K562 (cell line): ENCODE measurements around the gene ANKRD23. TPM values are rescaled to one million over a fixed set of nuclear protein-coding genes. Genes with fewer than 3 reads are reported as not detected.

Source experiments
- ATAC-seq: fragments of 200-7000 bp; cut with Tn5 transposase; 3 replicates; pipeline ENCODE4 v1.9.1; 2020; ENCODE audit warnings: moderate library complexity
- BruUV-seq: library from RNA; stranded (reverse); fragments of 400-500 nt; replicated peaks from 2 replicates; lab custom pipeline; 2021; lab: Mats Ljungman, UMichigan
- CTCF ChIA-PET: fragments of 300-600 bp; formaldehyde crosslinking; extraction: SDS; loops from one replicate; lab custom pipeline; 2021; ENCODE audit warnings: low intra/inter-chr PET ratio; lab: Yijun Ruan, JAX
- POLR2A ChIA-PET: fragments of 300-600, 350-650 bp; sonication (Branson Sonifier 250); formaldehyde crosslinking; extraction: SDS; loops from one replicate; lab custom pipeline; 2021; ENCODE audit warnings: antibody characterized with exemption, inconsistent platforms; lab: Yijun Ruan, JAX
- DNase-seq, 4 experiments: peaks; one replicate each; pipeline versions ENCODE4 v3.0.0 to v3.0.0-alpha.2; 2011 to 2018; ENCODE audit warnings: low spot score in 3 of 4, mixed read lengths in 3 of 4; ENCODE audit errors: extremely low read depth in 1 of 4
- FAIRE-seq: peaks from 2 replicates; lab custom pipeline; 2011; peaks lifted over from hg19 to GRCh38; lab: Jason Lieb, UNC
- H2AFZ ChIP-seq: 2 replicates; pipeline ENCODE4 v1.6.0; 2011; ENCODE audit warnings: low read depth, low read length, control low read depth, inconsistent platforms
- H3K27ac ChIP-seq: fragments of 200-600 bp; 3 replicates; pipeline ENCODE4 v1.8.0; 2011; ENCODE audit warnings: low read depth, mild to moderate bottlenecking, control low read depth, inconsistent platforms, low read length, moderate library complexity, mixed read lengths; ENCODE audit errors: extremely low read depth
- H3K27me3 ChIP-seq, 2 experiments: fragments of 300-600 bp in 1 of 2; 2 replicates in 1 of 2; 3 replicates in 1 of 2; pipeline versions ENCODE4 v1.6.0 to v1.8.0; 2011; ENCODE audit warnings: inconsistent platforms in 2 of 2, low read length in 2 of 2, mild to moderate bottlenecking in 1 of 2, mixed read lengths in 1 of 2, moderate library complexity in 1 of 2; ENCODE audit not compliant: control insufficient read depth in 2 of 2, insufficient read depth in 2 of 2
- H3K36me3 ChIP-seq: fragments of 300-600 bp; 3 replicates; pipeline ENCODE4 v1.8.0; 2011; ENCODE audit warnings: mild to moderate bottlenecking, low read length, inconsistent platforms; ENCODE audit not compliant: control insufficient read depth, insufficient read depth
- H3K4me1 ChIP-seq, 2 experiments: fragments of 200-600 bp in 1 of 2; replicated peaks in 1 of 2; 2 replicates in 1 of 2; 3 replicates in 1 of 2; pipeline versions ENCODE4 v1.5.1 to v1.8.0; 2011; ENCODE audit warnings: inconsistent platforms in 2 of 2, low read length in 2 of 2, mild to moderate bottlenecking in 1 of 2, mixed read lengths in 1 of 2, moderate library complexity in 1 of 2; ENCODE audit not compliant: control insufficient read depth in 2 of 2, insufficient read depth in 2 of 2
- H3K4me2 ChIP-seq: 2 replicates; pipeline ENCODE4 v1.6.1; 2011; ENCODE audit warnings: low read length, control low read depth, inconsistent platforms, mixed read lengths; ENCODE audit not compliant: insufficient read depth
- H3K4me3 ChIP-seq: fragments of 200-600 bp; sonication (generic), shearing (Covaris generic); 2 replicates; pipeline ENCODE4 v1.5.1; 2016; ENCODE audit warnings: control low read depth, inconsistent platforms
- H3K79me2 ChIP-seq: fragments of 200-600 bp; 3 replicates; pipeline ENCODE4 v1.8.0; 2011; ENCODE audit warnings: low read length, inconsistent platforms; ENCODE audit not compliant: control insufficient read depth, insufficient read depth
- H3K9ac ChIP-seq, 2 experiments: 2 replicates each; pipeline versions ENCODE4 v1.6.0 to v1.6.1; 2011; ENCODE audit warnings: low read depth in 2 of 2, low read length in 2 of 2, control low read depth in 1 of 2, inconsistent platforms in 1 of 2, mild to moderate bottlenecking in 1 of 2, mixed read lengths in 1 of 2; ENCODE audit not compliant: insufficient read depth in 1 of 2
- H3K9me1 ChIP-seq: one replicate; pipeline ENCODE4 v1.6.0; 2011; ENCODE audit warnings: inconsistent platforms, mild to moderate bottlenecking, low read length, moderate library complexity; ENCODE audit not compliant: control insufficient read depth, insufficient read depth
- H3K9me3 ChIP-seq: replicated peaks from 2 replicates; pipeline ENCODE4 v1.5.1; 2011; ENCODE audit warnings: low read depth, low read length, inconsistent platforms; ENCODE audit not compliant: control insufficient read depth, insufficient read depth
- H4K20me1 ChIP-seq: replicated peaks from 2 replicates; pipeline ENCODE4 v1.6.1; 2011; ENCODE audit warnings: low read length, inconsistent platforms, mixed read lengths; ENCODE audit not compliant: control insufficient read depth, insufficient read depth
- MAZ ChIP-seq, 2 experiments: fragments of 450-650 bp in 1 of 2; sonication (generic) in 1 of 2; formaldehyde crosslinking; IDR thresholded peaks in 1 of 2; conservative IDR thresholded peaks in 1 of 2; 2 replicates each; pipeline versions ENCODE4 v1.4.0 to v1.5.0; 2020; ENCODE audit warnings: mild to moderate bottlenecking in 1 of 2, missing genetic modification reagents in 1 of 2
- MEF2A ChIP-seq: IDR thresholded peaks from 2 replicates; pipeline ENCODE4 v1.6.1; 2011; ENCODE audit warnings: low read depth, mild to moderate bottlenecking, low read length, moderate library complexity; ENCODE audit not compliant: control insufficient read depth
- NONO ChIP-seq, 2 experiments: fragments of 200-400 bp in 1 of 2; fragments of 450-650 bp in 1 of 2; formaldehyde crosslinking in 1 of 2; IDR thresholded peaks; 2 replicates each; pipeline ENCODE4 v1.6.1; 2017; ENCODE audit warnings: low read depth in 2 of 2, mild to moderate bottlenecking in 2 of 2, moderate library complexity in 2 of 2, low read length in 1 of 2
- PCBP2 ChIP-seq: fragments of 200-400 bp; formaldehyde crosslinking; IDR thresholded peaks from 2 replicates; pipeline ENCODE4 v1.6.1; 2018; ENCODE audit warnings: low read length, low read depth, mild to moderate bottlenecking, moderate library complexity; ENCODE audit not compliant: poor library complexity, severe bottlenecking
- POLR2AphosphoS2 ChIP-seq: IDR thresholded peaks from 2 replicates; pipeline ENCODE4 v1.6.1; 2012; ENCODE audit warnings: low read length, improper control_type of control experiment
- RUNX1 ChIP-seq: sonication (generic); IDR thresholded peaks from 2 replicates; pipeline ENCODE4 v1.6.1; 2016; ENCODE audit warnings: antibody characterized with exemption, low read depth
- SMAD2 ChIP-seq: fragments of 150-350 bp; IDR thresholded peaks from 2 replicates; pipeline ENCODE4 v1.6.1; 2014; ENCODE audit warnings: low read depth, mild to moderate bottlenecking, low read length
- THRAP3 ChIP-seq: fragments of 450-650 bp; IDR thresholded peaks from 2 replicates; pipeline ENCODE4 v1.6.1; 2016; ENCODE audit warnings: mild to moderate bottlenecking, inconsistent platforms, borderline replicate concordance
- TRIM24 ChIP-seq, 2 experiments: fragments of 450-650 bp; IDR thresholded peaks; 2 replicates each; pipeline ENCODE4 v1.6.1; 2016
- ZBTB33 ChIP-seq: sonication (generic); formaldehyde crosslinking; IDR thresholded peaks from 2 replicates; pipeline ENCODE4 v1.8.1; 2023; ENCODE audit warnings: mild to moderate bottlenecking, missing genetic modification reagents
- ZFP91 ChIP-seq: sonication (generic); formaldehyde crosslinking; IDR thresholded peaks from 2 replicates; pipeline ENCODE4 v1.8.0; 2022; ENCODE audit warnings: mild to moderate bottlenecking, missing genetic modification reagents
- ZNF507 ChIP-seq: conservative IDR thresholded peaks from 2 replicates; pipeline ENCODE4 v1.6.1; 2017; ENCODE audit warnings: missing genetic modification characterization, missing compliant biosample characterization
- ZNF668 ChIP-seq: fragments of 250-450 bp; sonication (Bioruptor Pico); IDR thresholded peaks from 2 replicates; pipeline ENCODE4 v1.8.0; 2022; ENCODE audit warnings: mild to moderate bottlenecking, inconsistent platforms
- WGBS: fragments of 100-300 bp; shearing (Covaris generic); methylation state at CpG from one replicate; pipeline ENCODE4 v1.1.6; 2016; ENCODE audit warnings: low coverage, mixed read lengths; ENCODE audit not compliant: insufficient coverage; ENCODE audit errors: missing lambda C conversion rate; 5-methylcytosine and 5-hydroxymethylcytosine counted together
- in situ Hi-C: fragments of 300-500 bp; cut with MboI; formaldehyde crosslinking; loops from 4 replicates; pipeline ENCODE4 v1.15.0; 2018; ENCODE audit warnings: inconsistent platforms, mixed read lengths
- intact Hi-C: fragments of 100-400 bp; cut with micrococcal nuclease; formaldehyde crosslinking; loops from 2 replicates; pipeline ENCODE4 v1.14.2; 2022
- polyA plus RNA-seq, 8 experiments: library from polyadenylated mRNA; depleted of rRNA in 4 of 8; stranded (reverse) in 5 of 8; unstranded in 3 of 8; fragments of >200 nt; fragmentation: Nextera tagmentation in 2 of 8; fragmentation: Illumina TruSeq in 1 of 8; extraction: Ambion mirVana in 2 of 8; extraction: Trizol in 1 of 8; gene quantifications; 2 replicates each; pipeline versions ENCODE4 v1.2.1 to v1.2.3, GENCODE V29; 2011 to 2014; ENCODE audit warnings: inconsistent platforms in 1 of 8, missing spikeins in 1 of 8
- total RNA-seq, 7 experiments: library from RNA; depleted of rRNA in 6 of 7; stranded (reverse); fragments of >200 nt in 6 of 7; fragmentation: Illumina TruSeq in 2 of 7; extraction: Trizol in 2 of 7; gene quantifications; 2 replicates each; pipeline versions ENCODE4 v1.2.1 to v1.2.3, GENCODE V29; 2011 to 2021; ENCODE audit warnings: low replicate concordance in 1 of 7

ANKRD23 gene
- total and polyA plus RNA-seq, 9 of the 15 experiments (the other 6 are each of a cell fraction or from before 2014, with no cell fraction given), result 0.32 to 4.8 (median 2.8) TPM

GRCh38 chr2:96884299-96885094 lies 40.7 kb upstream of the ANKRD23 start:
- intact Hi-C loops (no loop called here), in situ Hi-C loops (no loop called here)
- no peak for FAIRE-seq
- DNase-seq, result no peak
- H2AFZ ChIP-seq, result no peak overlapping the region
- ChIA-PET POLR2A (interaction anchor here (0.7 to 6.6 kb wide), 9 partner anchors 10 to 79 kb away, joined by 3 to 73 read pairs (median 4); no protein-coding TSS in a partner anchor), CTCF (no interaction called here)
- BruUV-seq, result no TSS peak
- 81% methylated on average over 19 of the region's 19 CpGs for WGBS
- no peaks in the 10 kb centered on the region for H3K9me1 ChIP-seq
- peaks cover 3% of the 10 kb centered on the region; the same call in 1 of the 2 replicates for H4K20me1 ChIP-seq
- H3K9me3 ChIP-seq, result no peaks in the 10 kb centered on the region
- no peaks in the 10 kb centered on the region; a peak in 1 of 5 replicates for H3K27me3 ChIP-seq
- H3K4me3 ChIP-seq, result no peak overlapping the region
- H3K79me2 ChIP-seq, result peaks cover 51% of the 10 kb centered on the region
- H3K9ac ChIP-seq, result peak overlapping the region in 1 of 2 experiments; percentile 79; a peak in 2 of 4 replicates
- peaks cover 73% of the 10 kb centered on the region for H3K36me3 ChIP-seq
- H3K4me1 ChIP-seq, result peaks cover 34 to 88% of the 10 kb centered on the region in 2 experiments; a peak in 4 of 5 replicates
- no peak overlapping the region for H3K4me2 ChIP-seq
- H3K27ac ChIP-seq, result peak overlapping the region; percentile 32; the same call in 2 of the 3 replicates
- TF ChIP-seq ZBTB33 (CRISPR knock-in tag) (peak; percentile 72), POLR2AphosphoS2 (0 out of 2 replicates have a peak, but pooled peaks have one; percentile 55), NONO (IDR thresholded peaks at IDR 0.05; ENCODE audit: low read depth in 2 of 2, low read length in 1 of 2) (0 out of 4 replicates have a peak, but pooled peaks of 1 of the 2 experiments have one; percentile 16), ZFP91 (CRISPR knock-in tag) (no peak), MEF2A (no peak), ZNF668 (CRISPR knock-in tag) (no peak), TRIM24 (IDR thresholded peaks at IDR 0.05) (no peak), MAZ (CRISPR knock-in tag; conservative IDR thresholded peaks at IDR 0.05 in 1 of 2, IDR thresholded peaks at IDR 0.05 in 1 of 2) (0 out of 4 replicates have a peak, but pooled peaks of 1 of the 2 experiments have one; percentile 15), RUNX1 (peak; percentile 14; the same call in 1 of the 2 replicates), SMAD2 (no peak), THRAP3 (no peak), ZNF507 (tag) (no peak), PCBP2 (no peak)
- ATAC-seq, result no peak
